Measurements from ENCODE around the gene NEUROD2. TPM values are rescaled to one million over a fixed set of nuclear protein-coding genes. Genes with fewer than 3 reads are reported as not detected.

Gene NEUROD2
- total RNA-seq = not detected in 2 replicates

DNA sequence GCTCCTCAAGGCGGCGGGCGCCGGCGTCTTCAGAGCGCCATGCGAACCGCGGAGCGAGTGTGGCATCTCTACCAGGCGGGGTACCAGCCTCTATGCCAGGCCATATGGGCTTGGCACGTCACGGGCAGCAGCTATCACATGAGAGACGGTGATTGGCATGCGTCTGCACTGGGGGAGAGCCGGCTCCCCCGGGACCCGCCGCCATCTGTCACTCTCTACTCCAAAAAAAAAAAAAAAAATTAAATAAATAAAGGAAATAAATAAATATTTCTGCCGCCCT lies at the start of gene NEUROD2:
TSS of gene NEUROD2 (minus strand) at position 70 of the 280 bp plus-strand sequence. CDS start 1,321 bp downstream, outside the sequence.

DNA sequence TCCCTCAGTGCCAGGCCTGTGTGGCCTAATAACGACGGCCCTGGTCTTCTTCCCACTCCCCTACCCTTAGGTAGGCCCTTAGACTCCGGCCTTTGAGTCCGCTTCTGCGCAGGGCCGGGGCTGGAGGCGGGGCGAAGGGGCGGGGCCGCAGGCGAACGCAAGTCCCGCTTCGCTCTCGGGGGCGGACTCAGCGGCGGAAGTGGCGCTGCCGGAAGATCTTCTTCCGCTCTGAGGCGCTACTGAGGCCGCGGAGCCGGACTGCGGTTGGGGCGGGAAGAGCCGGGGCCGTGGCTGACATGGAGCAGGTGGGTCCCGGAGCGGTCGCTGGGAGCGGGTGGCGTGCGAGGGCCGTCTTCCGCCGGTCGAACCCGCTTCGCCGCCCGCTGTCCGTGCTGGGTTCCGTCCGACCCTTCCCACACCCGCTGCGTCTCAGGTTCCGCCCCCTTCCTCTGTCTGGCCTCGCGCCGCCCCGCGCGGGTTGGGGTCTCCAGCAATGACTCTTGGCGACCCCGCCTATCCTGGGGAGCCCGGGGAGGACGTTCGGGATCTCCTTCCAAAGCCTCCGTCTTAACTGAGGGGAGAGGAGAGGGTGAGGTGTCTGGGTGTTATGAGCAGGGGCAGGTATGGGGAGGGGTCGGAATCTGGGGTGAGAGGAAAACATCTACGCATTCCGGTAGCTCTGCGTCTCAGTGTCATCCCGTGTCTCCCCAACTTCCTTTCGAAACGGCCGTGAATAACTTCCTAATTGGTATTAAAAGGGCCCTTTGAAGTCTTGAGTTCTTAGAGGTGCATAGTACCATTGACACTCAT lies 29.4 kb upstream of the NEUROD2 start, which contains the start of gene STARD3:
TSS of gene STARD3 (plus strand) at position 218 of the 810 bp plus-strand sequence. CDS start 16,388 bp downstream, outside the sequence.

DNA sequence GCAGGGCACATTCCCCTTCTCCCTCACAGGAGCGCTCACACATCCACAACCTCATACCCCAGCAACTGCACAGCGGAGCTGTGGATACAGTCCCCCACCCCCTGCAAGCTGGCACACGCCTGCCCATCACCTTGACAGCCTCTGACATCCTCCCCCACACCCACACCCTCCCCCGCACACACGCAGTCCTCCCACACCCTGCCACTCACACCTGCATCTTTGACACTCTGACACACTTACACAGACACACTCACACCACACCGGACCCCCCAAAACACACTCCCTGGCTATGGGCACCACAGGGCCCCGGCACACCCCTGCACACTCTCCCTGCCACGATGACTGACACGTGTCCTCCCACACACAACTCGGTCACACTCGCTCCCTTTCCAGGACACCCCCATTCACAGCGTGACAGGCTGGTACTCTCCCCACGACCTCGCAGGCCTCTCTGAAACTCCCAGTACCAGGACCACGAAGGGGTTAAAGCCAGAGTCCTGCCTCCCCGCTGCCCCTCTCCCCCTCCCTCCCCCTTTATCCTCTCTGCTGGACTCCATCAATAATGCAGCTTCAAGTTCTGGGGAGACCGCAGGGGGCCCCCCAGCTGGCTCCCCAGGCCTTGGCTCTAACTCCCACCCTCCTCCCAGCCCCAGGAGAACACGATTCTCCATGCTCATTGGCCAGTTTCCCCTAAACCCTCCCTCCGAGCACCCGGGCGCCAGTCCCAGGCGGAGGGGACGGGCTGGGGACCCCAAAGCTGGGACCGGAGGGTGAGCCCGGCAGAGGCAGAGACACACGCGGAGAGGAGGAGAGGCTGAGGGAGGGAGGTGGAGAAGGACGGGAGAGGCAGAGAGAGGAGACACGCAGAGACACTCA lies 18.7 kb upstream of the NEUROD2 start, which contains the start of gene PPP1R1B:
TSS of gene PPP1R1B (plus strand) at position 782 of the 876 bp plus-strand sequence. CDS start 441 bp downstream, outside the sequence.

Other genes with a start within 250 kb of the NEUROD2 start
- gene FBXL20, start 206.3 kb downstream of the NEUROD2 start, total RNA-seq = 3.9 and 6.9 TPM in 2 replicates
- gene MED1, start 156.7 kb downstream of the NEUROD2 start, total RNA-seq = 16.4 and 16.9 TPM in 2 replicates
- 17.4 and 20.6 TPM in 2 replicates for gene CDK12, start 146.4 kb downstream of the NEUROD2 start, total RNA-seq
- gene PPP1R1B, start 19.0 kb upstream of the NEUROD2 start, total RNA-seq = 0.15 and 0.39 TPM in 2 replicates
- 29.9 and 35.9 TPM in 2 replicates for gene STARD3, start 29.2 kb upstream of the NEUROD2 start, total RNA-seq
- gene TCAP, start 57.4 kb upstream of the NEUROD2 start, total RNA-seq = 0.08 TPM in 1 of 2 replicates, not detected in the other
- gene PNMT, start 60.5 kb upstream of the NEUROD2 start, total RNA-seq = not detected in 2 replicates
- 3.9 and 7.2 TPM in 2 replicates for gene PGAP3, start 80.1 kb upstream of the NEUROD2 start, total RNA-seq
- 26.7 and 27.6 TPM in 2 replicates for gene ERBB2, start 92.1 kb upstream of the NEUROD2 start, total RNA-seq
- gene MIEN1, start 122.6 kb upstream of the NEUROD2 start, total RNA-seq = 45.8 and 58.5 TPM in 2 replicates
- 17.8 and 31.5 TPM in 2 replicates for gene GRB7, start 130.0 kb upstream of the NEUROD2 start, total RNA-seq